ENCODE data around the gene CTXN2. TPM values are rescaled to one million over a fixed set of nuclear protein-coding genes. Genes with fewer than 3 reads are reported as not detected.

Gene CTXN2
- total RNA-seq, 1 experiment from 2014 or later = 0.07 TPM

DNA sequence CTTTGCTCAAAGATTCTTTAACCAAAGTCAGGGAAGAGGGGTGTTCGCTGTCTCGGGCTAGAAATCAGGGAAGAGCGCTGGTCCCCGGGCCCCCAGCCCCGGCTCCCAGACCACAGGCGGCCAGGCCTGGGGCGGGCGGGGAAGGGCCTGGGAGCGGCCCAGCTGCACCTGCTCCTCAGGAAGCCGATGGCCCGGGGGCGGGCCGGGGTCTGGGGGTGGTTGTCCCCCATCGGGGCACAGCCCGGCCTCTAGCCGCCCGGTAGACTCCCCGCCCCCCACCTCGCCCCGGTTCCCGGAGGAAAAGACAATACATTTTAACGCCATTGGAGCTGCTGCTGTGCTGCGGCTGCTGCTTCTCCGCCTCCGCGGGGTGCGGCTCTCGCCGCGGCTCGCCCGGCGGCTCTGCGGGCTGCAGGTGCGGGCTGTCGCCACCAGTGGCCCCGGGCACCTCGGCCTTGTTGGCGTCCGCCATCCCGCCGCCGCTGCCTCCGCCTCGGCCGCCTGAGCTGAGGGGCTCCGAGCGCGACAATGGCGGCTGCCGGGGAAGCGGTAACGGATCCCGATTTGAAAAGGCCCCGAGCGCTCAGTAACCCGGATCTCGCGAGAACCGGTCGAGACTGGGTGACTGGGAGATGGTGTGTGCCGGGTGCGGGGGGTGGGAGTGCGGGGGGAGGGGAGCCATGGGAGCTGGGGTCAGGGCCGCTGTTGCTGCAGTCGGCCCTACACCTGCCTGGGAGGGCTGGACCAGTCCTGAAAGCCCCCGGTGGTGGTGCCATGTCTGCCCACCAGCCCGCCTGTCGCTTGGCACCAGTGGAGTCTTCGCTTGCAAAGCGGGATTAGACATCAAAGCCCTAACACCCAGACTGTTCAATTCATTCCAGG, 13.5 kb upstream of the CTXN2 start, which contains the start of gene MYEF2 (continued):
- TF ChIP-seq, protein P1, sequence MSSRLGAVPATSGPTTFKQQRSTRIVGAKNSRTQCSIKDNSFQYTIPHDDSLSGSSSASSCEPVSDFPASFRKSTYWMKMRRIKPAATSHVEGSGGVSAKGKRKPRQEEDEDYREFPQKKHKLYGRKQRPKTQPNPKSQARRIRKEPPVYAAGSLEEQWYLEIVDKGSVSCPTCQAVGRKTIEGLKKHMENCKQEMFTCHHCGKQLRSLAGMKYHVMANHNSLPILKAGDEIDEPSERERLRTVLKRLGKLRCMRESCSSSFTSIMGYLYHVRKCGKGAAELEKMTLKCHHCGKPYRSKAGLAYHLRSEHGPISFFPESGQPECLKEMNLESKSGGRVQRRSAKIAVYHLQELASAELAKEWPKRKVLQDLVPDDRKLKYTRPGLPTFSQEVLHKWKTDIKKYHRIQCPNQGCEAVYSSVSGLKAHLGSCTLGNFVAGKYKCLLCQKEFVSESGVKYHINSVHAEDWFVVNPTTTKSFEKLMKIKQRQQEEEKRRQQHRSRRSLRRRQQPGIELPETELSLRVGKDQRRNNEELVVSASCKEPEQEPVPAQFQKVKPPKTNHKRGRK (CRISPR knock-in tag; IDR thresholded peaks at IDR 0.05; ENCODE audit: borderline replicate concordance) = no peak
- TF ChIP-seq, protein P2, sequence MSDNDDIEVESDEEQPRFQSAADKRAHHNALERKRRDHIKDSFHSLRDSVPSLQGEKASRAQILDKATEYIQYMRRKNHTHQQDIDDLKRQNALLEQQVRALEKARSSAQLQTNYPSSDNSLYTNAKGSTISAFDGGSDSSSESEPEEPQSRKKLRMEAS (CRISPR knock-in tag; IDR thresholded peaks at IDR 0.05) = peak; percentile 59; the same call in 1 of the 2 replicates
- TF ChIP-seq SMAD3 (CRISPR knock-in tag; IDR thresholded peaks at IDR 0.05; ENCODE audit: borderline replicate concordance) = 0 out of 2 replicates have a peak, but pooled peaks have one; percentile 19
- TF ChIP-seq, protein P3, sequence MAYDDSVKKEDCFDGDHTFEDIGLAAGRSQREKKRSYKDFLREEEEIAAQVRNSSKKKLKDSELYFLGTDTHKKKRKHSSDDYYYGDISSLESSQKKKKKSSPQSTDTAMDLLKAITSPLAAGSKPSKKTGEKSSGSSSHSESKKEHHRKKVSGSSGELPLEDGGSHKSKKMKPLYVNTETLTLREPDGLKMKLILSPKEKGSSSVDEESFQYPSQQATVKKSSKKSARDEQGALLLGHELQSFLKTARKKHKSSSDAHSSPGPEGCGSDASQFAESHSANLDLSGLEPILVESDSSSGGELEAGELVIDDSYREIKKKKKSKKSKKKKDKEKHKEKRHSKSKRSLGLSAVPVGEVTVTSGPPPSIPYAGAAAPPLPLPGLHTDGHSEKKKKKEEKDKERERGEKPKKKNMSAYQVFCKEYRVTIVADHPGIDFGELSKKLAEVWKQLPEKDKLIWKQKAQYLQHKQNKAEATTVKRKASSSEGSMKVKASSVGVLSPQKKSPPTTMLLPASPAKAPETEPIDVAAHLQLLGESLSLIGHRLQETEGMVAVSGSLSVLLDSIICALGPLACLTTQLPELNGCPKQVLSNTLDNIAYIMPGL (CRISPR knock-in tag; IDR thresholded peaks at IDR 0.05) = peak; percentile 87; the same call in 1 of the 2 replicates
- TF ChIP-seq ZNF232 (CRISPR knock-in tag; IDR thresholded peaks at IDR 0.05) = peak; percentile 76; the same call in 1 of the 2 replicates
- TF ChIP-seq, protein P4, sequence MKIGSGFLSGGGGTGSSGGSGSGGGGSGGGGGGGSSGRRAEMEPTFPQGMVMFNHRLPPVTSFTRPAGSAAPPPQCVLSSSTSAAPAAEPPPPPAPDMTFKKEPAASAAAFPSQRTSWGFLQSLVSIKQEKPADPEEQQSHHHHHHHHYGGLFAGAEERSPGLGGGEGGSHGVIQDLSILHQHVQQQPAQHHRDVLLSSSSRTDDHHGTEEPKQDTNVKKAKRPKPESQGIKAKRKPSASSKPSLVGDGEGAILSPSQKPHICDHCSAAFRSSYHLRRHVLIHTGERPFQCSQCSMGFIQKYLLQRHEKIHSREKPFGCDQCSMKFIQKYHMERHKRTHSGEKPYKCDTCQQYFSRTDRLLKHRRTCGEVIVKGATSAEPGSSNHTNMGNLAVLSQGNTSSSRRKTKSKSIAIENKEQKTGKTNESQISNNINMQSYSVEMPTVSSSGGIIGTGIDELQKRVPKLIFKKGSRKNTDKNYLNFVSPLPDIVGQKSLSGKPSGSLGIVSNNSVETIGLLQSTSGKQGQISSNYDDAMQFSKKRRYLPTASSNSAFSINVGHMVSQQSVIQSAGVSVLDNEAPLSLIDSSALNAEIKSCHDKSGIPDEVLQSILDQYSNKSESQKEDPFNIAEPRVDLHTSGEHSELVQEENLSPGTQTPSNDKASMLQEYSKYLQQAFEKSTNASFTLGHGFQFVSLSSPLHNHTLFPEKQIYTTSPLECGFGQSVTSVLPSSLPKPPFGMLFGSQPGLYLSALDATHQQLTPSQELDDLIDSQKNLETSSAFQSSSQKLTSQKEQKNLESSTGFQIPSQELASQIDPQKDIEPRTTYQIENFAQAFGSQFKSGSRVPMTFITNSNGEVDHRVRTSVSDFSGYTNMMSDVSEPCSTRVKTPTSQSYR (CRISPR knock-in tag; IDR thresholded peaks at IDR 0.05) = peak; percentile 43; the same call in 1 of the 2 replicates
- 0 out of 2 replicates have a peak, but pooled peaks have one; percentile 21 for TF ChIP-seq FOXK1 (CRISPR knock-in tag; IDR thresholded peaks at IDR 0.05)

DNA sequence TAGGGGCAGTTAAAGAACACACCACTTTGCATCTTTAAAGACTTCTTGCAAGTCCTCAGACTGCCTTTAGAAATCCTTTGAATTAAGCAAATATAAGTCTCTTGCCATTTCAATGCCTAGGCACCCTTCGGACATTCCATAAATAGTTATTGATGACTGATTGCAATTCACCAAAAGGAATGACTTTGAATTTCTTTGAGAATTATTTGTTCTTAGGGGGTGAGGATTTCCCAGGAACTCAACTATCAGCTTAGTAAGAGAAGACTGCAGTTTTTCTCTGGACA, 12.9 kb upstream of the CTXN2 start:
- no peak overlapping the region for H3K27ac Mint-ChIP-seq
- DNase-seq (ENCODE audit: low spot score) (no peak), ATAC-seq (no peak)
- H3K9me3 Mint-ChIP-seq = no peaks in the 10 kb centered on the region
- no peaks in the 10 kb centered on the region for H3K36me3 Mint-ChIP-seq
- H3K27me3 Mint-ChIP-seq (ENCODE audit: low read depth) = no peaks in the 10 kb centered on the region
- peaks cover 56% of the 10 kb centered on the region for H3K4me1 Mint-ChIP-seq
- ChIA-PET POLR2A (interaction anchor here (0.8 kb wide), 1 partner anchor 12 kb away, joined by 4 read pairs; no protein-coding TSS in a partner anchor), CTCF (interaction anchor here (0.8 to 1.4 kb wide), 6 partner anchors 9 to 158 kb away, joined by 3 to 4 read pairs (median 3); no protein-coding TSS in a partner anchor)
- TF ChIP-seq OVOL2 (CRISPR knock-in tag; IDR thresholded peaks at IDR 0.05; ENCODE audit: borderline replicate concordance) (no peak), ZBTB21 (CRISPR knock-in tag; IDR thresholded peaks at IDR 0.05; ENCODE audit: borderline replicate concordance) (no peak)
- TF ChIP-seq, protein P5, sequence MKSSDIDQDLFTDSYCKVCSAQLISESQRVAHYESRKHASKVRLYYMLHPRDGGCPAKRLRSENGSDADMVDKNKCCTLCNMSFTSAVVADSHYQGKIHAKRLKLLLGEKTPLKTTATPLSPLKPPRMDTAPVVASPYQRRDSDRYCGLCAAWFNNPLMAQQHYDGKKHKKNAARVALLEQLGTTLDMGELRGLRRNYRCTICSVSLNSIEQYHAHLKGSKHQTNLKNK (CRISPR knock-in tag; IDR thresholded peaks at IDR 0.05) = no peak
- H3K4me3 Mint-ChIP-seq = peak overlapping the region; percentile 63

DNA sequence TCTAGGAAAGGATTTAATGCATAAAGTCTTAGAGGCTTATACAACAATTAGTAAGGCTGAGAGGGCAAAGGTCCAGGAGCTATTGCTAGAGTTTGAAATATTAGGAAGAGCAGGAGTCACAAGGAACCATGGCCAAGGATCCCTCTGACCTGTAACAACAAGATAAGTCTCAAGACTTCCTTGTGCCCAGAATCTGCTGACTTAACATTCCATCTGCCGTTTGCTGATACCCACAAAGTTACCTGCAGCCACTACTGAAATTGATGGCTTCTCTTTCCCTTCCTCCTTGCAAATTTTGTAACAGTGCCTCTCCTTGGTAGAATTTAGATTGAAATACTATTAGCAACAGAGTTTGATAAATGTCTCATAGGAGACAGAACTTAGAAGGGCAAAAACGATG, 8.7 kb upstream of the CTXN2 start:
- peaks cover 21% of the 10 kb centered on the region for H3K4me1 Mint-ChIP-seq
- CTCF ChIA-PET = no interaction called here
- H3K36me3 Mint-ChIP-seq = no peaks in the 10 kb centered on the region
- H3K27me3 Mint-ChIP-seq (ENCODE audit: low read depth) = no peaks in the 10 kb centered on the region
- POLR2A ChIA-PET = no interaction called here
- peaks cover 10% of the 10 kb centered on the region; the same call in 1 of the 2 replicates for H3K9me3 Mint-ChIP-seq
- TF ChIP-seq, protein P6, sequence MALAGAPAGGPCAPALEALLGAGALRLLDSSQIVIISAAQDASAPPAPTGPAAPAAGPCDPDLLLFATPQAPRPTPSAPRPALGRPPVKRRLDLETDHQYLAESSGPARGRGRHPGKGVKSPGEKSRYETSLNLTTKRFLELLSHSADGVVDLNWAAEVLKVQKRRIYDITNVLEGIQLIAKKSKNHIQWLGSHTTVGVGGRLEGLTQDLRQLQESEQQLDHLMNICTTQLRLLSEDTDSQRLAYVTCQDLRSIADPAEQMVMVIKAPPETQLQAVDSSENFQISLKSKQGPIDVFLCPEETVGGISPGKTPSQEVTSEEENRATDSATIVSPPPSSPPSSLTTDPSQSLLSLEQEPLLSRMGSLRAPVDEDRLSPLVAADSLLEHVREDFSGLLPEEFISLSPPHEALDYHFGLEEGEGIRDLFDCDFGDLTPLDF (CRISPR knock-in tag; IDR thresholded peaks at IDR 0.05) = no peak
- TF ChIP-seq, protein P7, sequence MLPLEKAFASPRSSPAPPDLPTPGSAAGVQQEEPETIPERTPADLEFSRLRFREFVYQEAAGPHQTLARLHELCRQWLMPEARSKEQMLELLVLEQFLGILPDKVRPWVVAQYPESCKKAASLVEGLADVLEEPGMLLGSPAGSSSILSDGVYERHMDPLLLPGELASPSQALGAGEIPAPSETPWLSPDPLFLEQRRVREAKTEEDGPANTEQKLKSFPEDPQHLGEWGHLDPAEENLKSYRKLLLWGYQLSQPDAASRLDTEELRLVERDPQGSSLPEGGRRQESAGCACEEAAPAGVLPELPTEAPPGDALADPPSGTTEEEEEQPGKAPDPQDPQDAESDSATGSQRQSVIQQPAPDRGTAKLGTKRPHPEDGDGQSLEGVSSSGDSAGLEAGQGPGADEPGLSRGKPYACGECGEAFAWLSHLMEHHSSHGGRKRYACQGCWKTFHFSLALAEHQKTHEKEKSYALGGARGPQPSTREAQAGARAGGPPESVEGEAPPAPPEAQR (CRISPR knock-in tag; IDR thresholded peaks at IDR 0.05) = no peak
- TF ChIP-seq, protein P8, sequence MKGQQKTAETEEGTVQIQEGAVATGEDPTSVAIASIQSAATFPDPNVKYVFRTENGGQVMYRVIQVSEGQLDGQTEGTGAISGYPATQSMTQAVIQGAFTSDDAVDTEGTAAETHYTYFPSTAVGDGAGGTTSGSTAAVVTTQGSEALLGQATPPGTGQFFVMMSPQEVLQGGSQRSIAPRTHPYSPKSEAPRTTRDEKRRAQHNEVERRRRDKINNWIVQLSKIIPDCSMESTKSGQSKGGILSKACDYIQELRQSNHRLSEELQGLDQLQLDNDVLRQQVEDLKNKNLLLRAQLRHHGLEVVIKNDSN (CRISPR knock-in tag; IDR thresholded peaks at IDR 0.05) = no peak
- TF ChIP-seq ZNF671 (CRISPR knock-in tag; IDR thresholded peaks at IDR 0.05) (no peak), SMAD4 (CRISPR knock-in tag; IDR thresholded peaks at IDR 0.05) (no peak), ZNF138 (CRISPR knock-in tag; conservative IDR thresholded peaks at IDR 0.05) (no peak)
- DNase-seq (ENCODE audit: low spot score) (no peak), ATAC-seq (no peak)
- H3K4me3 Mint-ChIP-seq = no peak overlapping the region
- no peak overlapping the region for H3K27ac Mint-ChIP-seq
